ENCODE data around the gene OPCML. TPM values are rescaled to one million over a fixed set of nuclear protein-coding genes. Genes with fewer than 3 reads are reported as not detected.
A peak's percentile ranks its signal among the peaks of the same experiment; 100 is the strongest.

The OPCML gene
- total RNA-seq, 1 experiment from 2014 or later: 0.10 TPM

DNA sequence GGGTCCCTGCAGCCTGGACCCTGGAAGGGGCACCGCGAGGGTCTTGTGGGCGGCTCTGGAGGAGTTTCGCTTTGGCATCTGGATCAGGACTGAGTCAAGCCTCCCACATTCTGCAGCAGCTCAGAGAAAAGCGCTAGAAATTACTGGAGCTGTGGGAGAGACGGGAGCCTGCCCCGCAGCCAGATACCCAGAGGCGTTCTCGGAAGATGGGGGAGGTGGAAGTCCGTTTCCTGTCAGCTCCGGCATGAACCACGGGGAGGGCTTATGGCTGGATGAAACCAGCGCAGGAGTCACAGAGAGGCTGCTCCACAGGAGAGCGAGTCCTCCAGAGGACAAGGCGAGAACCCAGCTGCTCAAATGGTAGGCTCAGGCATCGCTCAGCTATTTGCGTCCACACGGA lies 379.3 kb downstream of the OPCML start:
- DNase-seq (ENCODE audit: extremely low read depth, low read depth): no peak

DNA sequence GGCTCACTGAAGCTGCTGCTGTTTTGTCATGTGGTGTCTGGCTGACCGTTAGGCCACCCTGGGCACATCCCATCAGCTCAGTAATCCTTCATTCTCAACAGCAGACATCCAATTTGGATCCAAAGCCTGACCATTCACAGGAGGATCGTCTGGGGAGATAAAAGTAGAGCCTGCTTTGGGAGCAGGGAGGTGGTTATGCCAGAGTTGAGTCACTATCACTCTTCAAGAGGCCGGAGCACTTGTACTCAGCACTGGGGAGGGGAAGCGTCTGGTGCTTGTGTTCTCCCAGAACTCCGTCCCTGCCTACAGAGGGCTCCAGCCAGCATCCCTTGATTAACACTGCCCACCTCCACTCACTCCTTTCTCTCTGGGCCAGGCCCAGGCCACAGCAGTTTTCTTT lies 382.6 kb downstream of the OPCML start:
- no peak for DNase-seq (ENCODE audit: extremely low read depth, low read depth)

DNA sequence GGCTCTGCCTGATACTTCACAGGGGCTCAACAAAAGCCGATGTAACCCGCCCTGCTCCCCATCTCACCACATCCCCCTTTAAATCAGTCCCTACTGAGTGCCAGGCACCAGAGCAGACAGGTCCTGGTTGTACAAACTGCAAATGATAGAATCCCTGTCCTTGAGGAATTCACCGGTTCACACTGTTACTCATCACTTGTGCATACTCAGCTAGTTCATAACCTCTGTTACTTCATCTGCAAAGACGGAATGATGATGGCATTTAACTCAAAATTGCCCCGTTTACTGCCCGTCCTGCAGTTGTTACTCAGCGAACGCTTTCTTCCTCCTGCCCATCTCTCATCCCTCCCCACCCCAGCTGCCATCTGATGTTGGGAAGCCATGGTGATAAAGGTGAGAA lies 384.7 kb downstream of the OPCML start:
- no peak for DNase-seq (ENCODE audit: extremely low read depth, low read depth)

DNA sequence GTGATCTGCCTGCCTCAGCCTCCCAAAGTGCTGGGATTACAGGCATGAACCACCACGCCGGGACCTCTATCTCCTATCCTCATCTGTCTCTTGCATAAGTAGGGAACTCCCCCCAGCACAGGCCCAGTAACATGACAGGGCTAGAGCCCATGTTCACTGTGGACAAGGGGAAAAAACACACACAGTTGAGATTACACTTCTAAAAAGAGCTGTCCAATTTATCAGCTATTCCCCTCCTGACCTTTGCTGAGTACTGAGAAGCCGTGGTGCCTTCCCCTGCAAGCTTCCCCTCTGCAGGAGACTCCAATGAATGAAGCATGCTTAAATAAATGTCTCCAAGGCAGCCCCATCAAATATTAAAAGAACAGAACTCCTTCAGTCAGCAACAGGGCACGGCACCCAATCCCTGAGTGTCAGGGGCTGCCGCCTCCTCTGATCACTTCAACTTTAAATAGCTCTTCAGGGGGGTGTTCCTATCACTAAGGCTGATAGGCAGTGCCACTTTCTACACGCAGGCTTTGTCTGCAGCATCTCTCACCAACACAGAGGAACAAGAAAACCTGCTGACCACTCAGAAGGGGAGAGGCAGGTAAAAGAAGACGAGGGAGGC lies 385.5 kb downstream of the OPCML start:
- DNase-seq (ENCODE audit: extremely low read depth, low read depth): no peak

DNA sequence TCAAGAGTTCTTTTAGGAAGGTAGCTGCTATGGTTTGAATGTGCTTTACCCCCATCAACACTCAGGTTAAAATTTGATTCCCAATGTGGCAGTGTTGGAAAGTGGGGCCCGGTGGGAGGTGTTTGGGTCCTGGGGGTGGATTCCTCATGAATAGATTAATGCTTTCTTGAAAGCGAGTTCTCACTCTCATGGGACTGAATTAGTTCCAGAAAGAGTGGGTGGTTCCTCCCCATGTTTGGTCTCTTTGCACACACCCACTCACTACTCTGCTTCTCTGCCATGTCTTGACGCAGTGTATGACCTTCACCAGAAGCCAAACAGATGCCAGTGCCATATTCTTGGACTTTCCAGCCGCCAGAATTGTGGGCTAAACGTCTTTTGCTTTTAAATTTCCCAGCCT lies 394.4 kb downstream of the OPCML start:
- no peak for DNase-seq (ENCODE audit: extremely low read depth, low read depth)

DNA sequence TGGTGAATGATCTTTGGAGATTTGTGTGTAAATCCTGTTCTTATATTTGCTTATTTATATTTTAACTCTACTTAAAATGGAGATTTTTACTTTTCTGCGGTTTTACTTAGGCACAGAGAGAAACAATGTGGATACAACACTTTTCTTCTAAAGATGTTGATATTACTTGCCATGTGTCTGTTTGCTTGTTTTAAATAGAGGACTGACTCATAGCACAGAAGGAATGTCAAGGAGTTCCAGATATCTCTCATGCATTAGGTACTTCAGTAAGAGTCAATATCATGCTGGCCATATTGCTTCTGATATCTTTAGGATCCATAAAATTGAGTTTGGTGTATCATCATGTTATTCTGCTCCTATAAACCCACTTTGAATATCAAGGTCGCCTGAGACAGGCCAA lies 395.0 kb downstream of the OPCML start:
- DNase-seq (ENCODE audit: extremely low read depth, low read depth): no peak

DNA sequence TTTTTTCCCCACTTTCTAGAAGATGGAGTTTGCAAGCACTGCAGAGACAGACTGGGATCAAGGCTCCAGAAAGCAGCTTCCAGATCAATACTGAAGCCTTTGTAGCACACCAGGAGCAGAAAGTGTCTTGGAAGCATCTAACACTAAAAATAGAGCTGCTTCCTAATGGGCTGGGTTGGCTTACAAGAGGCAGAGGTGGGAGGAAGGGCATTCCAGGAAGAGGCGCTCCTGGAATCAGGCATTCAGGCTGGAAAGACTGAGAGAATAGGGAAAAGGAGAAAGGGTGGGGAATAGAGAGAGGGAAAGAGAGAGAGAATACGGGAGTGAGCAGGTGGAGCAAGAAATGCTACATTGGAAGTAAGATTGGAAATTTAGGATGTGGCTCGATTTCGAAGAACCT lies 395.9 kb downstream of the OPCML start:
- DNase-seq (ENCODE audit: extremely low read depth, low read depth): no peak

DNA sequence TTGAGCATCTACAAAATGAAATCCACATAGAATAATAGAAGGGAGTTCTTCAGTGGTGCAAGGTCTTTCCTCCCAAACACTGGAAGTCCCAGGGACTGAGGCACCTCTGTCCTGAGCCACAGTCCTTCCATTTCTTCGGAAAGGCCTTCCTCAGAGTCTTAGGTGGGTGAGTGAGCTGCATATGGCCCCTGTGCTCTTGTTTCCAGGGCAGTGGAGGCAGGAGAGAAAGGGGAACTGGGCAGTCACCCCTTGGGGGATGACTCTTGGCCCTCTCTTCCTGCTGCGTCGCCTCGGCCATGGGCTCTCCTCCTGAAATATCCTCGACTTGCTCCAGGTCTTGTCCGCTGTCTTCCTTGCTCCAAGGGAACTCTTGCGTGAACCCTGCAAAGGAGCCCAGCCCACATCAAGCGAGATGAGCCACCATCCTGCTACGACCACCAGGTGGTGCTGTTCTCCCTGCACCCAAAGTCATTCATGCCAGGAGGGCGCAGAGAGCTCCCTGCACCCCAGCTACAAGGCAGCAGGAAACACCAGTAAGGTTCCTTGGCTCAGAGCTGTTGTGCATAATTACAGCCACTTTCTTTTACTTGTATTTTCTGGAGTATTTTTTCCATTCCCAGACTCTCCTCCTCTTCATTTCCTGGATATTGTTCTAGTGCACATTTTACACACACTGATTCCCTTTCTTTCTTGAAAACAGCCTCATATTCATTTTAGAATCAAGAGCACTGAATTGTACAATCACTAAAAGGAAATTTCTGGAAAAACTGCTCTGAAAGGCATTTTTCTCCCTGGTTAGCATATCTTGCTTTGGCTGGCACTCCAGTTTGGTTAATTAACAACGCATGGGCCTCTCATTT lies 397.8 kb downstream of the OPCML start:
- peak; percentile 27 for DNase-seq (ENCODE audit: extremely low read depth, low read depth)

DNA sequence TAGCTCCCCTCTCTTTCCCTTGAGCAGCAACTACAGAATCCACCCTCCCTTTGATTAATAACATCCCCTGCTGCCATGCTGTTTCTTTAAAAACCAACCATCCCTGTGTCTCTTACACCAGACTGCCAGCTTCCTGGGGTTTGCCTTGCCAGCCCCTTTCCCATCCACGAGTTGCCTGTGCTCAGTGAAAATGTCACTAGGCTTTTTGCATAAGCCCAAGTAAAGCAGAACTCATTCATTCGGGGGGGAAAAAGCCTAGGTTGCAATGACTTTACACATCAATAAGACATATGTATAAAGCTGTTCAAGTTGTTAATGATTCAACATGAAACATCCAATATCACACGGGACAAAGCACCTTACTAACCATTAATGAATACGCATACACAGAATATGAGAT lies 398.7 kb downstream of the OPCML start:
- no peak for DNase-seq (ENCODE audit: extremely low read depth, low read depth)

DNA sequence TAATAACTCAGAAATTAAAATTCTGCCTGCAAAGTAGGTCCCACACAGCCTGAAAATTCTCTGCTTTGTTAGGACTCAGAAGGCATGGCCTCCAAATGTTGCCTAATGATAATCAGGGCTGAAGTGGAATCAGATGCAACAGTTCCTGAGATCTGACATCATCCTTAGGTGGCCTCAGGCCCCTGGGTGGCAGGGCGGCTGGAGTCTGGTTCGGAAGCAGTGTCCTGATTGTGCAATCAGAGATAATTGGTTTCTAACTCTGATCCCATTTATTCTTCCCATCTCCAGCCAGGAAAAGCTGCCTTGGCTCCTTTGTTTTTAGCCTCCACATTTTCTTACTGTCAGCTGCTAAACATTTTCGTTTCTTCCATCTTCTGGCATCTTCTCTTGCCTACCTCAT lies 399.3 kb downstream of the OPCML start:
- DNase-seq (ENCODE audit: extremely low read depth, low read depth): no peak

DNA sequence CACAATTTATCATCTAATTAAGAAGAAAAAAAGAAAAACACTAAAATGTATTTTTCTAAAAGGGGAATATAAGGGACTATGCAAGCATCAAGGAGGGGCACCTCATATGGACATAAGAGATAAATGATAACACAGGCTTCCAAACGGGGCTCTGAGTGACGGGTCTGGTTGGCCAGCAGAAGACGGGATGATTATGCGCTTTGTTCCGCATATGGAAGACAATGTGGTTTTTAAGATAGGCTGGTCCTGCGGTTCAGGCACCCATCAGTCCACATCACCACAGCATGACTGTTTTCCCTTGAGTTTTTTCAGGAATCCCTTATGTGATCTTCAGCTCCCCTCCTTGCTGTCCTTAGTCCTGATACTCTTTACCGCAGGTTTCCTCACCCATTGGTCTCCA lies 404.6 kb downstream of the OPCML start:
- DNase-seq (ENCODE audit: extremely low read depth, low read depth): no peak

DNA sequence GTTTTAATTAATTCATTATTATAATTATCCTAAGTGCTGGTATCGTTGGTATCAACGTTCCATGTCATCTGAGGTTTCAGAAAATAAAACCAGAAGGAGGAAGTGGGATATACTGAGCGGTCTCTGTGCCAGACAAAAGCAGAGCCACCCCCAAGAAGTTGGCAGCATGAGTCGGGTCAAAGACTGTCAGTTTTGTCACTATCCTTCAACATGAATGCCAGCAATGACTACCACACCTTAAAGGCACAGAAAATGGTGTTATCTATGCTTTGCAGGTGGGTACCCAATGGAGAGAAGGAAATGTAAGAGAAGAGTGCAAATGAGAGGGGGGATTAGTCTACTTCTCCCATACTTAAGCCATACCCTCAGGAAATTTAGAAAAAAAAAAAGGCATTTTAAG lies 408.5 kb downstream of the OPCML start:
- DNase-seq (ENCODE audit: extremely low read depth, low read depth): no peak

DNA sequence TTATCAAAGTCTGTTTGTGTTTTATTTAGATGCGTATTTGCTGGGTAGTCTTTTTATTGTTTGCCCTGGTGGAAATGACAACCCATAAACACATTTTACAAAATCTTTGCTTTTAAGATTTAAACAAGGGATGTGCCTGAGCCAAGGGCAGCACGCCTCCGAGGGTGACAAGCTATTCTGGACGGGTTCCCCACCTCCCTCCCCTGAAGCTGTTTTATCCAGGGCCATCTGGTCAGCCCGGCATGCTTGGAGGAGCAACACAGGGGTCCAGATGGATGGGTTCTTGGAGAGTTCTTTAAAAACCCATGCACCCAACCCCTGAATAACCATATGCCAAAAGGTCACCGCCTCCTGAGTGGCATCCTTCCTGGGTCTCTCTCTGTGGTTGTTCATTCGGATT lies 408.9 kb downstream of the OPCML start:
- no peak for DNase-seq (ENCODE audit: extremely low read depth, low read depth)

DNA sequence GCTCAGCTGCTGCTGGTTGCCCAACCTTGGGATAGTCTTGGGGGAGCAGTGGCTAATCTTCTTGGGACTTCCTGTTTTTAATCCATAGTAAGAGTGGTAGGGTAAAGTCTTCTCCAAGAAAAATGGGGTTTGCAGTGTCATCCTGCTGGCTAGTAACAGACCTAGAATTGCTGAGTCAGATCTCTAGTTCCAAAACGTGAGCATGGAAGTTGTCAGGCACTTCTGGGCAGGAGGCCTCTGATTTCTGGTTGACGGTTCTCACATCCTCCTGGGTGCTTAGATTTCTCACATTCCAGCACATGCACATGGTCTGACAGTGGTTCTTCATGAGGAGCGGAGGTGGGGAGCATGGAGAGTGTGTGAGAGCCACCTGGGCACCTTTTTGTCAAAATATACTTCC lies 410.0 kb downstream of the OPCML start:
- no peak for DNase-seq (ENCODE audit: extremely low read depth, low read depth)

DNA sequence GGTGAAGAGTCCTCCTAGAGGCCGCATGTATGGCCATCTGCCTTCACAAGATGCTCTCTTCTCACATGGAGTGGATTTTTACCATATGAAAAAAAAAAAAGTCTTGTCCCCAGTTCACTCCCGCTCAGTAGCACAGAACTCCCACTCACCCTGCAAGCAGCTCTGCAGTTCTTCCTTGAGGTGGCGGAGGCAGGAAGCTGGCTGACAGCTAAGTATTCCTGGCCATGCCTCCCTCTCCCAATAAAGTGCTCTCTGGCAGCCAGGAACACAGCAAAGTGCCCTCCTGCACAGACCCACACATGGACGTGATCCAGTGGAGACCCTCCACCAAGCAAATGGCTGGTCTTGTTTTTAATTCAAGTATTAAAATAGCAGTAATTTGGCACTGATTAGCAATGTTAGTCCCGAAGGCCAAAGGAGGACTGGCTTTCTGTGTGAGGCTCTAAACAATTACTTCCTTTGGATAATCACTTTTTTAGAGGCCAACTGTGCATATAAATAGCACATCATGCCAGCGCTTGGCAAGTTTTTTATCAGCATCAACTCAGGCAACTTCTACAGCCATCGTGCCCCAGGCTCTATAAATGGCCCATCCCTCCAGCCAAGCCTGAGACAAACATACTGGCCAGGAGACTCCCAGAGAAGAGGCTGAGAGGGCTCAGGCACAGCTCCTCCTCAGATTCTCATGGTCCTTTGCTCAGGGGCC lies 413.6 kb downstream of the OPCML start:
- no peak for DNase-seq (ENCODE audit: extremely low read depth, low read depth)

DNA sequence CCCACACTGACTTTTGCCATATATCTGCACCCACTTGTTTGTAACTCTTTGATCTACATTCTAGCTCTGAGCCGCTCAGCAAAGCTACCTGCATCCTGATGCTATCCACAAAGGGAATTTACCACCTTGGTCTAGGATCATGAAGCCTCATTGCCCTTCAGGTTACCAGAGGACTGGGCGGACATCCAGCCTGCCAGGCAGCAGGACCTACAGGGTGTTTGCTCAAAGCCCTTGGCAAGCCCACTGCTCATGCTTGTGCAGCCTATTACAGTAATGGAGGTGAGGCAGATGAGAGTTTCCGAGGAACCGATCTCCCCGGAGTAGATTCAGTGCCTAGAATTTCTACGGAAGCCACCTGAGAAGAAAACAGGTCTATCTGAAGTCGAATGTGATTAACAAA lies 417.2 kb downstream of the OPCML start:
- DNase-seq (ENCODE audit: extremely low read depth, low read depth): no peak

DNA sequence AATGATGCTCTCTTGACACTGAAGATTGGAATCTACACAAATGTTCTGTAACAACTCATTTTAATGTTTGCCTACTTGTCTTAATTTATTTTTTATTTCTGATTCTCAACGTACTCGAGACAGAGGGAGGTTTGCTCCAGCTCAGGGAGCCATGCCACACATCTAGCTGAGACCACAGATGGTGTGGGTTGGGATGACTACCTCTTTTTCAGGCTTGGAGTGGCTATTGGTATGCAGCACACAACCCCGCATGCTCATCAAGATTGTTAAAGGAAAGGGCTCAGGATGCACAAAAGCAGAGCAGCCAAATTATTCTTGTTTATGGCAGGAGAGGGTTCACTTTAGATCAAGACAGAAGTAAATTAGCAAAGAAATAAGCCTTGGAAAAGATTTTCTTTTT lies 424.5 kb downstream of the OPCML start:
- DNase-seq (ENCODE audit: extremely low read depth, low read depth): no peak

DNA sequence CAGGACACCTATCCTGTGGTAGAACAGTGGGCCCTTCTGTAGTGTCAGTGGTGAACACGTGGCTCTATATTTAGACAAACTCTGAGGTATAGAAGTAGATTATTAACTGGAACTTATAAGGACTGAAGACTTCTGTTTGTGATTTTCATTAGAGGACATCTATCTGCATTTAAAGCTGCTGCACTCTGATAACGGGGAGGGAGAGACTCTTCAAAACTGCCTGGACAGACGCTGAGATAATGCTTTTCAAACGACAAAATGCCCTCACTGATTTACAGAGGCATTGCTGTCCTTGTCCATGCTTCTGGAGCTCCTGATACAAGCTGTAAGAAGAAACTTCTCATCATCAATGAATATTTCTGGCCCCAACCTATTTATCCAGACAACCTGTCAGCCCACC lies 425.2 kb downstream of the OPCML start:
- no peak for DNase-seq (ENCODE audit: extremely low read depth, low read depth)

DNA sequence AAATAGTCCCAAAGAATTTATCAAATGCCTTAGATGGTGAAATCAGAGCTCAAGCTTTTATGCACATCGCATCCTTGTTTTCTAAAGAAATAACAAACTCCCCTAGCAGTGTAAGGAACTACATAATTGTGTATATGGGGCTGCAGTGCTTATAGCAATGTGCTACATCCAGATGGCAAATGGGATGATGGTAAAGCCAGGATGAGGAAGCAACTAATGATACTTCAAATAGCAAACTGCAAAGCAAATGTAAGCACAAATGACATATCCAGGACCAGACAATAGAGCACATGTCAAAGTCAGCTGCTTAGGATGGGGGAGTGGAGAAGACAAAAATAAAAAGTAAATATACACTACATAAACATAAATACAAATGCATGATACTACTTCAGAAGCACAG lies 425.9 kb downstream of the OPCML start:
- DNase-seq (ENCODE audit: extremely low read depth, low read depth): no peak

DNA sequence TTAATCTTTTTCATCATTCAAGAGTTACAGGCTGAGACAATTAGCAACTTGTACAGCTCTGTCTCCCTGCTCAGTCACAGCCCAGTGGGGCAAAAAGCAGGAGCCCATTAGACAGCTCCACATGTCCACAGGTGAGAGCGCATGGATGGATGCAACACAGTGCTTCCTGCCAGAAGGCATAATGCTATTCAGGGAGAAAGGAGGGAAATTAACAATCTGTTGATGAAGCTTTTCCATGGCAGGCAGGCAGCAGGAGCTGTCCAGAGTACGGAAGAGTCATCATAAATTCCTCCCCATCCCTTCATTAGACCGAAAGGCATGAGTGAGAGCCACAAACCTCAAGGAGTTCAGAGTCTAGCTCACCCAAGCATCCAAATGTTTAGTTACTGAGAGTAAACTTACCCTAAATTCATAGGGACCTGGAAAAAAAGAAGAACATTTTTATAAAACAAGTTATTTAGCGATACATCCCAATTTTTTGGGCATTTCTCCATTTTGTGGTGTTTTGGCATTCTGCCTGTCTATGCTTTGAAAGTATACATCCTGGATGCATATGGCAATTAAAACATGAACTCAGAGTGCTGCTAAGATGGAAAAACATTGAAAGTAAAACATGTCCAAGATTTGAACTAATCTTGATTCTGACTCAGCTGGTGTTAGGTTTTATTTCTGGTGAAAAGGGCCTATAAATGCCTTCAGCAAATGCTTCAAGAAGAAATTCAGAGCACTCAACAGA lies 428.1 kb downstream of the OPCML start:
- no peak for DNase-seq (ENCODE audit: extremely low read depth, low read depth)

DNA sequence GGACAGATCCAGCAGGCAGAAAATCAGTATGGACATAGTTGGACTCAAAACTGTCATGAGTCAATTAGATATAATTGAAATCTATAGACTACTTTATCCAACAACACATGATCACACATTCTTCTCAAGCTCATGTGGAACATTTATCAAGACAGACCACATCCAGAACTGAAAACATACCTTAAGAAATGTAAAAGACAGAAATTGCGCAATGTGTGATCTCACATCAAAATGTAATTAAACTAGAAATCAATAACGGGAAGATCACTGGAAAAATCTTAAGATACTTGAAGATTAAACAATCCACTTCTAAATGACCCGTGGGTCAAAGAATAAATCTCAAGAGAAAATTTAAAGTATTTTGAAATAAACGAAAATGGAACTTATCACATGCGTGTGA lies 435.3 kb downstream of the OPCML start:
- DNase-seq (ENCODE audit: extremely low read depth, low read depth): no peak
